Right cardiac atrium (tissue), 5 donors: Measurements from ENCODE around the gene INPP5B. TPM values are rescaled to one million over a fixed set of nuclear protein-coding genes. Genes with fewer than 3 reads are reported as not detected.
"Not testable (repeated sequence)": the region's sequence is repeated elsewhere in the genome, so short reads cannot be mapped to it uniquely, and the experiment has no call there.

Experiments
- ATAC-seq, 2 donors: fragments of 200-7000 bp; cut with Tn5 transposase; one replicate each; pipeline versions ENCODE4 v1.8.0 to v1.9.1; 2020; ENCODE audit warnings: moderate library complexity in 2 of 2, mild to moderate bottlenecking in 1 of 2
- DNase-seq, 3 donors: peaks; one replicate each; pipeline ENCODE4 v3.0.0-alpha.2; 2020
- H3K27ac ChIP-seq: one replicate; pipeline ENCODE4 v1.5.1; 2013; ENCODE audit warnings: mild to moderate bottlenecking, low read length, control low read depth, moderate library complexity
- H3K27me3 ChIP-seq: one replicate; pipeline ENCODE4 v1.6.1; 2013; ENCODE audit not compliant: control insufficient read depth, insufficient read depth
- H3K4me1 ChIP-seq: one replicate; pipeline ENCODE4 v1.6.1; 2013; ENCODE audit warnings: low read length; ENCODE audit not compliant: control insufficient read depth, insufficient read depth
- H3K4me3 ChIP-seq: one replicate; pipeline ENCODE4 v1.5.1; 2013; ENCODE audit warnings: low read length, control low read depth
- H3K9me3 ChIP-seq: one replicate; pipeline ENCODE4 v1.6.1; 2013; ENCODE audit warnings: low read length; ENCODE audit not compliant: control insufficient read depth
- WGBS: extraction: QIAGEN DNeasy Blood & Tissue Kit; methylation state at CpG from one replicate; pipeline ENCODE4 v1.1.7; 2013; 5-methylcytosine and 5-hydroxymethylcytosine counted together
- intact Hi-C, 4 donors: fragments of 100-400 bp; cut with DNase I; formaldehyde crosslinking; loops; one replicate each; pipeline versions ENCODE4 v1.11.0 to v1.14.0; 2022 to 2023
- polyA plus RNA-seq: library from polyadenylated mRNA; stranded (reverse); fragments of 200-250 nt; gene quantifications from one replicate; pipeline ENCODE4 v1.2.3, GENCODE V29; 2013
- total RNA-seq, 4 donors: library from RNA; stranded (reverse); fragmentation: NEBNext Ultra II Directional; extraction: Animal tissue kit (Norgen Biotek cat#: 25700); gene quantifications; one replicate each; pipeline ENCODE4 v1.2.1, GENCODE V29; 2021
- donor health status: healthy with polysubstance abuse.
- donor health status: DM: no; HTN: yes; CAD: no.
- donor health status: DM: no; HTN: no; CAD: no.
- donor health status: DM: no; HTN: yes; CAD: no; lungs with severe emphysema.
- donor health status: DM: yes; HTN: yes; CAD: no.

The INPP5B gene
- total and polyA plus RNA-seq, 5 donors, result 11.7 to 22.4 (median 16.8) TPM

DNA sequence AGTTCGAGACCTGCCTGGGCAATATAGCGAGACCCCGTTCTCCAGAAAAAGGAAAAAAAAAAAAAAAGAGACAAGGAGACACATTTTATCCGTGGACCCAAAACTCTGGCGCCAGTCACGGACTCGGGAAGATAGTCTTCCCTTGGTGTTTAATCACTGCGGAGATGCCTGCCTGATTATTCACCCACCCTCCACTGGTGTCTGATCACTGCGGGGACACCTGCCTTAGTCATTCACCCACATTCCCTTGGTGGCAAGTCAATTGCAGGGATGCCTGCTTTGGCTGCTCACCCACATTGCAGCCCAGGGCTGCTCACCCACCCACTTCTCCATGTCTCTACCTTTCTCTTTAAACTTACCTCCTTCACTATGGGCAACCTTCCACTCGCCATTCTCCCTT lies 38.3 kb downstream of the INPP5B start:
- H3K4me1 ChIP-seq, ATAC-seq, H3K27ac ChIP-seq, H3K27me3 ChIP-seq, H3K9me3 ChIP-seq, DNase-seq, H3K4me3 ChIP-seq, intact Hi-C loops: not testable (repeated sequence)
- WGBS, result 99% methylated on average over 9 of the region's 10 CpGs

DNA sequence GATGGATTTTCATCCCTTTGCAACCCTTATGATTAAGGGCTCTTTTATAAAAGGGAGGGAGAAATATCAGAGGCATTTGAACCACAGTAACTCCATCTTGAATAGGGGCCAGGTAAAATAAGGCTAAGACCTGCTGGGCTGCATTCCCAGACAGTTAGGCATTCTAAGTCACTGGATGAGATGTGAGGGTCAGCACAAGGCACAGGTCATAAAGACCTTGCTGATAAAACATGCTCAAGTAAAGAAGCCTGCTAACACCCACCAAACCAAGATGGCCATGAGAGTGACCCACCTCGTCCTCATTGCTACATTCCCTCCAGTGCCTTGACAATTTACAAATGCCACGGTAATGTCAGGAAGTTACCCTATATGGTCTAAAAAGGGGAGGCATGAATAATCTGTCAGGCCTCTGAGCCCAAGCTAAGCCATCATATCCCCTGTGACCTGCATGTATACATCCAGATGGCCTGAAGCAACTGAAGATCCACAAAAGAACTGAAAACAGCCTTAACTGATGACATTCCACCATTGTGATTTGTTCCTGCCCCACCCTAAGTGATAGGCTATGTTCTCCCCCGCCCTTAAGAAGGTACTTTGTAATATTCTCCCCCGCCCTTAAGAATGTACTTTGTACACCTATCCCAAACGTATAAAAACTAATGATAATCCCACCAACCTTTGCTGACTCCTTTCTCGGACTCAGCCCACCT lies 39.3 kb downstream of the INPP5B start:
- H3K9me3 ChIP-seq, H3K4me1 ChIP-seq, DNase-seq, H3K27me3 ChIP-seq, intact Hi-C loops, H3K27ac ChIP-seq, H3K4me3 ChIP-seq, ATAC-seq: not testable (repeated sequence)
- WGBS, result 95% methylated on average over 6 of the region's 6 CpGs

DNA sequence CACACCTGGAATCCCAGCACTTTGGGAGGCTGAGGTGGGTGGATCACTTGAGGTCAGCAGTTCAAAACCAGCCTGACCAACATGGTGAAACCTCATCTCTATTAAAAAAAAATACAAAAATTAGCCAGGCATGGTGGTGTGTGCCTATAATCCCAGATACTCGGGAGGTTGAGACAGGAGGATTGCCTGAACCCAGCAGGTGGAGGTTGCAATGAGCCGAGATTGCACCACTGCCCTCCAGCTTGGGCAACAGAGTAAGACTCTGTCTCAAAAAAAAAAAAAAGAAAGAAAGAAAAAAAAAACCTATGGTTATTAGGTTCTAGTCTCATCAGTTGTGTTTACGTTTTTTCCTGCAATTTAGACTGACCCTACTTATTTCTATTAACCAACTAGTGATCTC lies 40.3 kb downstream of the INPP5B start:
- H3K4me1 ChIP-seq, intact Hi-C loops, DNase-seq, H3K27me3 ChIP-seq, H3K9me3 ChIP-seq, H3K27ac ChIP-seq, H3K4me3 ChIP-seq, ATAC-seq: not testable (repeated sequence)
- 93% methylated on average over 3 of the region's 3 CpGs for WGBS

DNA sequence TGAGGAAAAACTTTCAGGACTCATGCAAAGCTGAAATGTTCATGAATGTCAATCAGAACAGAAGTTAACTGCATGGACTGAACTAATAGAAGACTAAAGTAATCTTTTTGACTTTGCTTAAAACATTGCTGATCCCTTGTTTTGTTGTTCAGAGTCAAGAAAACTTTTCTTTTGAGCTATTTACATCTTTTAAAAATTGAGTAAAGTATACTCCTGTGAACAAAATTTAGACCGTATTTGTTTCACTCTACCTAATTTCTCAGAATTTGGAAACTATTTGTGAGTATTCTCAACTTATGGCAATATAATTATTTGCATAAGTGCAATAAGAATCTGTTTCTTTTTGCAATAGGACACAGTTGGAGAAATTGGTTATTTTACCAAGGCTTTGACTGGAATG lies 41.1 kb downstream of the INPP5B start:
- no peak overlapping the region for H3K4me3 ChIP-seq
- no peaks in the 10 kb centered on the region for H3K4me1 ChIP-seq
- ATAC-seq (no peak), DNase-seq (no peak)
- no peaks in the 10 kb centered on the region for H3K27me3 ChIP-seq
- H3K27ac ChIP-seq, result no peak overlapping the region
- no peaks in the 10 kb centered on the region for H3K9me3 ChIP-seq
- WGBS, result 100% methylated on average over 1 of the region's 1 CpG
- intact Hi-C loops, result no loop called here

DNA sequence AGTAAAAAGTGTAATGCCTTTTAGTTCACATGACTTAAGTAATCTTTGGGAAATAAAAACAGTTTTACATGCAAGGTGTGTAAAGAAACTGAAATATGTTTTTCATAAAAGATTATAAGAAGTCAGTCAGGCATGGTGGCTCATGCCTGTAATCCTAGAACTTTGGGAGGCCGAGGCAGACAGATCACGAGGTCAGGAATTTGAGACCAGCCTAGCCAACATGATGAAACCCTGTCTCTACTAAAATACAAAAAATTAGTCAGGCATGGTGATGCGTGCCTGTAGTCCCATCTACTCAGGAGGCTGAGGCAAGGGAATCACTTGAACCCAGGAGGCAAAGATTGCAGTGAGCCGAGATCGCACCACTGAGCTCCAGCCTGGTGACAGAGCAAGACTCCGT lies 42.9 kb downstream of the INPP5B start:
- 95% methylated on average over 6 of the region's 6 CpGs for WGBS
- H3K27me3 ChIP-seq, DNase-seq, intact Hi-C loops, H3K27ac ChIP-seq, H3K4me3 ChIP-seq, H3K9me3 ChIP-seq, H3K4me1 ChIP-seq, ATAC-seq: not testable (repeated sequence)

DNA sequence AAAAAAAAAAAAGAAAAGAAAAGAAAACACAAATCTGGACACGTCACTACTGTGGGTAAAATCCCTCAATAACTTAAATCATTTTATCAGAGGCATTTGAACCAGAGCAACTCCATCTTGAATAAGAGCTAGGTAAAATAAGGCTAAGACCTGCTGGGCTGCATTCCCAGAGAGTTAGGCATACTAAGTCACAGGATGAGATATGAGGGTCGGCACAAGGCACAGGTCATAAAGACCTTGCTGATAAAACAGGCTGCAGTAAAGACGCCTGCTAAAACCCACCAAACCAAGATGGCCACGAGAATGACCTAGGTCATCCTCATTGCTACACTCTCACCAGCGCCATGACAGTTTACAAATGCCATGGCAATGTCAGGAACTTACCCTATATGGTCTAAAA lies 43.9 kb downstream of the INPP5B start:
- Histone ChIP-seq H3K4me1 (no peaks in the 10 kb centered on the region), H3K27me3 (no peaks in the 10 kb centered on the region), H3K9me3 (no peaks in the 10 kb centered on the region), H3K27ac (no peak overlapping the region), H3K4me3 (no peak overlapping the region)
- DNase-seq (no peak), ATAC-seq (no peak)
- WGBS, result 86% methylated on average over 5 of the region's 5 CpGs
- intact Hi-C loops, result no loop called here

DNA sequence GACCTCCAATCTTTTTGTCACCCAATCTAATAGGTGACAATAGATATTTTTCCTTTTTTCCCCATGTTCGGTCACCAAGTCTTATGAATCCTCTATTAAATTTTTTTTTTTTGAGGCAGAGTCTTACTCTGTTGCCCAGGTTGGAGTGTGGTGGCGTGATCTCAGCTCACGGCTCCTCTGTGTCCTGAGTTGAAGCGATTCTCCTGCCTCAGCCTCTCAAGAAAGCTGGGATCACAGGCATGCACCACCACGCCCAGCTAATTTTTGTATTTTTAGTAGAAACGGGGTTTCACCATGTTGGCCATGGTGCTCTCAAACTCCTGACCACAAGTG lies 45.0 kb downstream of the INPP5B start:
- no peak for ATAC-seq
- WGBS, result 92% methylated on average over 6 of the region's 6 CpGs
- no peak overlapping the region for H3K27ac ChIP-seq
- H3K4me1 ChIP-seq, result no peaks in the 10 kb centered on the region
- no peaks in the 10 kb centered on the region for H3K27me3 ChIP-seq
- no peak overlapping the region for H3K4me3 ChIP-seq
- intact Hi-C loops, result no loop called here
- no peaks in the 10 kb centered on the region for H3K9me3 ChIP-seq
- no peak for DNase-seq

DNA sequence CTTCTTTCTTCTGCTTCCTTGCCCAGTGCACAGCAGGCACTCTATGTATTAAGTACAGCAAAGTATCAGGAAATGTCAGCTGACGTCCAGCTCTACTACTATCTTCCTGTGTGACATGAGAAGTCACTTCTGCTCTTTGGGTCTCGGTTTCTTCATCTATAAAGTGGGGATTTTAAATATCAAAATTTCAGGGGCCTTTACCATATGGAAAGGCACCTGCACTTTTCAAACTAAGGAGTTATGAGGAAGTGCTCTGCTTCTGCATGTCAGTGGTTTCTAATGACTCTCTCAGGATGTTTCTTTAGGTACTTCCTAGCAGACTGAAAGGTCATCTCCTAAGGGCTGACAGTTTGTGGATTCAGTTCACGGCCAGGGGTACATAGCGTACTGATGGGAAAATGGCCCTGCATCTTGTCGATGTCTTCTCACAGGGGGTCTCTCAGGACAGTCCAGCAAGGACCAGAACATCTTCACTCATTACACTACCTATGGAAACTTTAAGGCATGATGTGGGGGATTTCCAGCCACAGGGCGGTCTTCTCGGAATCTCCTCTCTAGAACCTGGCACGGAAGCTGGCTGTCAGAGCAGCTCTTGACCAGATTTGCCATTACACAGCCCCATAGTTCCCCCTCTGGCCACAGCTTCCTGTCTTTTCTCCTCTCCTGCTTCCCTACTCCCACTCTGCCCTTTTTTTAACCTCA lies 45.5 kb downstream of the INPP5B start:
- Histone ChIP-seq H3K9me3 (no peaks in the 10 kb centered on the region), H3K27me3 (no peaks in the 10 kb centered on the region), H3K4me1 (no peaks in the 10 kb centered on the region), H3K4me3 (no peak overlapping the region), H3K27ac (no peak overlapping the region)
- ATAC-seq (no peak), DNase-seq (no peak)
- 79% methylated on average over 8 of the region's 8 CpGs for WGBS
- intact Hi-C loops, result no loop called here

DNA sequence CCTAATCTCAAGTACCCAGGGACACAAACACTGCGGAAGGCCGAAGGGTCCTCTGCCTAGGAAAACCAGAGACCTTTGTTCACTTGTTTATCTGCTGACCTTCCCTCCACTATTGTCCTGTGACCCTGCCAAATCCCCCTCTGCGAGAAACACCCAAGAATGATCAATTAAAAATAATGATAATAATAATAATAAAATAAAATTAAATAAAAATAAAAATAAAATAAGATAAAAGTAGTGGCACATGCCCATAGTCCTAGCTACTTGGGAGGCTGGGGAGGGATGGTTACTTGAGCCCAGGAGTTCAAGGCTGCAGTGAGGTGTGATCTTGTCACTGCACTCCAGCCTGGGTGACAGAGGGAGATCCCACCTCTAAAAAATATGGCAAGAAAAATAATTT lies 49.3 kb downstream of the INPP5B start:
- H3K4me1 ChIP-seq, ATAC-seq, intact Hi-C loops, H3K9me3 ChIP-seq, H3K4me3 ChIP-seq, DNase-seq, H3K27ac ChIP-seq, H3K27me3 ChIP-seq: not testable (repeated sequence)
- 97% methylated on average over 3 of the region's 3 CpGs for WGBS

DNA sequence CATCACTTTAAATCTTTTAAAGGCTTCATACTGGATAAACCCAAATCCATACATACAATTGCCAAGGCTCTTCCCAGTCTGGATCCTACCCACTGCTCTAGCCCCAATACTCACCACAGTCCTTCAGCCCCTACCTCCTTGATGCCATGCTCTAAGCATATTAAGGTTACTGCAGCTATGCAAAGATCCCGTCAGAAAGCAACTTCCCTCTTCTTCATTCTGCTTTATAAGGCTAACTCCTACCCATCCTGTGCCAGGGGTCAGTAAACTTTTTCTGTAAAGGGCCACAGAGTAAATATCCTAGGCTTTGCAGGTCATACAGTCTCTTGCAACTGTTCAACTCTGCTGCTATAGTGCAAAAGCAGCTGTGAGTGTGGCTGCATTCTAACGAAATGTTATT lies 53.2 kb downstream of the INPP5B start:
- Histone ChIP-seq H3K27me3 (no peaks in the 10 kb centered on the region), H3K4me1 (no peaks in the 10 kb centered on the region), H3K4me3 (no peak overlapping the region), H3K9me3 (no peaks in the 10 kb centered on the region), H3K27ac (no peak overlapping the region)
- DNase-seq (no peak), ATAC-seq (no peak)
- intact Hi-C loops, result no loop called here
- WGBS, result 91% methylated on average over 2 of the region's 2 CpGs

DNA sequence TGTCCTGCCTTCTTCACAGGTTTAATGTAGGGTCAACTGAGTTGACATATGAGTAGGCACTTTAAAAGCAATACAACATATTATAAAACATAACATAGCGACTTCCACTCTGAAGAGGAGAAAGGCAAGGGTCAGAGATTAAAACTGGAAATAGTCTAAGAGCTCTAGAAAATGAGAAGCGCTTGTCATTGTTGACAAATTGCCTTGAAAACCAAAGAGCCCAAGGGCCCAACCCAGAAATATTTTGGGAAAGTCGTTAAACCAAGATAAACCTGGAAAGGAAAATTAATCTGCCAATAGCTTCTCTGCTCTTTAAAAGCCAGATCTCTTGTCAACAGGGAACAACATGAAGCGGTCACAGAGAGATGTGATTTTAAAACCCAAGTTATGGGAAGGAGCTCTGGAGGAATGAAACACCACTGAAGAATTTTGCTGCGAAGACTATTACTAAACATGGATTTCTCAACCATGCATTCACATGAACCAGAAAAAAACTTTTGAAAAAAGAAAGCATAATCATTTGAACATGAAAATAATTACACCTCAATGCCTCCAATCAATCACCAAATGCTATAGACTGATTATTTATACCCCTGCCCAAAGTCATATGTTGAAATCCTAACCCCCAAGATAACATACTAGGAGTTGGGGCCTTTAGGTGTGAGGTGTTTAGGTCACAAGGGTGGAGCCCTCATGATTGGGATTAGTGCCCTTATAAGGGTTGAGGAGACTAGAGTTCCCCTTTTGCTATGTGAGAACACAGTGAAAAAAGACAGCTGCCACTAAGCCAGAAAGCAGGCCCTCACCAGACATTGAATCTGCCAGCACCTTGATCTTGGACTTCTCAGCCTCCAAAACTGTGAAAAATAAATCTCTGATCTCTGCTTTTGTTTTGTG lies 54.5 kb downstream of the INPP5B start:
- DNase-seq, result no peak
- H3K4me3 ChIP-seq, result no peak overlapping the region
- WGBS, result 77% methylated on average over 5 of the region's 5 CpGs
- no peak overlapping the region for H3K27ac ChIP-seq
- H3K9me3 ChIP-seq, result no peaks in the 10 kb centered on the region
- no peaks in the 10 kb centered on the region for H3K4me1 ChIP-seq
- no peak for ATAC-seq
- no peaks in the 10 kb centered on the region for H3K27me3 ChIP-seq
- intact Hi-C loops, result no loop called here
